ENCODE data around the gene ACSM3.

DNA sequence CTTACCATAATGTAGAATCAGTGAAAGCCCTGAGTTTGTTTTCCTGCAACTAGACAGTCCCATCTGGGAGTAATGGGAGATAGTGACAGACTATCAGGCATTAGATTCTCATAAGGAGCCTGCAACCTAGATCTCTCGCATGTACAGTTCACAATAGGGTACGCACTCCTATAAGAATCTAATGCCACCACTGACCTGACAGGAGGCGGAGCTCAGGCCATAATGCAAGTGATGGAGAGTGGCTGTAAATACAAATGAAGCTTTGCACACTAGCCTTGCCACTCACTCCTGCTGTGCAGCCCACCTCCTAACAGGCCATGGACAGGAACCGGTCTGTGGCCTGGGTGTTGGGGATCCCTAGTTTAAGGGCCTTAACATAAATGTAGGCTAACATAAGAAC, 43.6 kb upstream of the ACSM3 start:
- no peak for TF ChIP-seq POLR2A (IDR thresholded peaks at IDR 0.05; ENCODE audit: low read length)
- no peak for TF ChIP-seq GATA1 (IDR thresholded peaks at IDR 0.05; ENCODE audit: low read depth, low read length)
